HG02610 (cell line): ENCODE measurements around the gene TTC17.
"Not testable (repeated sequence)": the region's sequence is repeated elsewhere in the genome, so short reads cannot be mapped to it uniquely, and the experiment has no call there.

Experiments
- ATAC-seq: cut with Tn5 transposase; IDR thresholded peaks from one replicate; pipeline ENCODE4 v1.9.1; 2021; ENCODE audit warnings: mild to moderate bottlenecking, moderate library complexity; ENCODE audit not compliant: unreplicated experiment

The TTC17 gene

DNA sequence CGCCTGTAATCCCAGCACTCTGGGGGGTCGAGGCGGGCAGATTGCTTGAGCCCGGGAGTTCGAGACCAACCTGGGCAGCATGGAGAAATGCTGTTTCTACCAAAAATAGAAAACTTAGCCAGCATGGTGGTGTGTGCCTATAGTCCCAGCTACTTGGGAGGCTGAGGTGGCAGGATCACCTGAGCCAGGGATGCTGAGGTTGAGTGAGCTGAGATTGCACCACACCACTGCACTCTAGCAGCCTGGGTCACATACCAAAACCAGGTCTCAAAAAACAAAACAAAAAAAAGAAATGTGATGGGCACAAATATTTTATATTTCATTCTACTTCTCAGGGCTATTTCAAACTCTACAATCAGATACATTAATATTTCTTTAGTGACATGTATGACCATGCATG lies 25.7 kb downstream of the TTC17 start:
- no peak for ATAC-seq

GRCh38 chr11:43392713-43393112 lies 34.0 kb downstream of the TTC17 start:
- ATAC-seq = no peak

DNA sequence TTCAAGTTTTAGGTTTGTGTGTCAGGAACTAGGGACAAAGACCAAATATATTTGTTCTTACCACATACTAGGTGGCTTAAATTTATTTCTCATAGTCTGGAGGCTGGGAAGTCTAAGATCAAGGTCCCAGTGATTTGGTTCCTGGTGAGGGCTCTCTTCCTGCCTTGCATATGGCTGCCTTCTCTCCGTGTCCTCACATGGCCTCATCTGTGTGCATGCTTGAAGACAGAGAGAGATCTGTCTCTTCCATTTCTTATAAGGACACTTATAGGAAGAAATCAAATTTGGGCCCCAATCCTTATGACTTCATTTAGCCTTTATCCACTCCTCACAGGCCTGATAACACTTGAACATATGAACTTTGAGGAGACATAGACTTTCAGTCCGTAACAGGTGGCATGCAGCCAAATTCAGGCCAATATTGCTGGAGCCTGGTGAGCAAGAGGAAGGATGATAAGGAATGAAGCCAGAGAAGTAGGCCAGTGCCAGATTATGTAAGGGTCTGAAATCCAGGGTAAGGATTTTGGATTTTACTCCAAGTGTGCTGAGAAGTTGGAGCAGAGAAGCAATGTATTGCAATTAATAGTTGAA lies 35.1 kb downstream of the TTC17 start:
- no peak for ATAC-seq

GRCh38 chr11:43396617-43397016 lies 37.9 kb downstream of the TTC17 start:
- no peak for ATAC-seq

DNA sequence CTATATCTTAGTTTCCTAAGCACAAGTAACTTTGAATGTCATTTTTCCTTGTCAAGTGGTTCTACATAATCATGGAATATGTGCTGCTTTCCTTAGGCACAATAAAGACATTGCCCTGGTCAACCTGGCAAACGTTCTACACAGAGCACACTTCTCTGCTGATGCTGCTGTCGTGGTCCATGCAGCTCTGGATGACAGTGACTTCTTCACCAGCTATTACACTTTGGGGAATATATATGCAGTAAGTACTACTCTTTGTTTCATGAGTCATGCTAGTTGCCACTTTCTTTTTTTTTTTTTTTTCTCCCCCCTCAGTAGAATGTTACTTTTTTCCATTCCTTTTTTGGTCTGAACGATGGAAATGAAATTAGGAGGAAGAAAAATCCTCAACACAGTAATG lies 38.5 kb downstream of the TTC17 start:
- ATAC-seq = no peak

GRCh38 chr11:43399983-43400630 lies 41.4 kb downstream of the TTC17 start:
- no peak for ATAC-seq

DNA sequence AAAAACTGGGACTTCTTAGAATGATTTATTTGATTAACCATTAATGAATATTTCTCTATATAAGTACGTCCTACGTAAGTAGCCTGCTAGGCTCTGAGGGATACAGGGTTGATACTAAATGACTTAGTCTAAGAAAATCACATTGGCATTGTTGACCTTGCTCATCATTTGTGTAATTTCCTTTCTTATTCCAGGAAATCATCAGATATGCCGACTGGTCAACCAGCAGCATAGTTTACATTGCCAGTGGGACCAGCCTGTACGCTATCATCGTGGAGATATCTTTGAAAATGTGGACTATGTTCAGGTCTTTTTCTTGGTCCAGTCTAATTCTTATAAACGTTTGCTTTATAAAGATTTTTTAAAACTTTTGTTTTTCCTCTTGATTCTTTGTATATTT lies 42.5 kb downstream of the TTC17 start:
- ATAC-seq = no peak

GRCh38 chr11:43401811-43402210 lies 43.1 kb downstream of the TTC17 start:
- ATAC-seq = not testable (repeated sequence)

DNA sequence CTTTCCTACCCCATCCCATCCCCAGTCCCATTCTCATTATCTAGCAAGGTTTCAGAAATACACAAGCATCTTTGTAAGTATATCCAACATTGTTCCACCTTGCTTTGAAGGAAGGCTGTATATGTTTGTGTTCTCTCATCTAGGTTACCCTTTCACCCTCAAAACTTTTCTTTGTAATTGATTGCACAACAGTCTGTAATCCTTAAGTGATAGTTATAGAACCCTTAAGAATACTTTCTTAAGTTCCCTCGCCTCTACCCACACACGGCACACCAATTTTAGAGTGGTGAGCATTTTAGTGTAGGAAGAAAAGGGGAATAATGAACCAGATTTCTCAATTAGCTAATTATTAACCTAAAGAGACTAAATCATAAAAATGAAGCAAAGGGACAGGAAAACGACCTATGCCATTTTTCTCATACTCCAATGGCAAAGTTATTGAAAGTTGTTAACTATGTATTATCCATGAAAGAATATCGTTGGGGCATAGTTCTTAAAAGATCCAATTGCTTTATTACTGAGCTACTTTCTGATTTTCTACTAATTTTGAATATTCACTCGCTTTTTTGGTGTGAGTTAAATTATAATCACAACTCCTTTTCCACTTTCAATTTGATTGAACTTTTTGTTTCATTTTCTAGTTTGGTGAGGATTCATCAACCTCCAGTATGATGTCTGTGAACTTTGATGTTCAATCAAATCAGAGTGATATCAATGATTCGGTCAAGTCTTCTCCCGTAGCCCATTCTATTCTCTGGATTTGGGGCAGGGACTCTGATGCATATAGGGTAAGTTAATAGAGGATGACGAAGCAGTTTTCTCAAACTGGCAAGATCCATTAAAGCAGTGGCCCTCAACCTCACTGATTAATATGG lies 44.9 kb downstream of the TTC17 start:
- no peak for ATAC-seq

GRCh38 chr11:43404406-43404805 lies 45.7 kb downstream of the TTC17 start:
- no peak for ATAC-seq

GRCh38 chr11:43404836-43405479 lies 46.2 kb downstream of the TTC17 start:
- ATAC-seq = no peak

- no peak for ATAC-seq
Measured at GRCh38 chr11:43408277-43408676, 49.6 kb downstream of the TTC17 start.

GRCh38 chr11:43410394-43410793 lies 51.7 kb downstream of the TTC17 start:
- no peak for ATAC-seq

DNA sequence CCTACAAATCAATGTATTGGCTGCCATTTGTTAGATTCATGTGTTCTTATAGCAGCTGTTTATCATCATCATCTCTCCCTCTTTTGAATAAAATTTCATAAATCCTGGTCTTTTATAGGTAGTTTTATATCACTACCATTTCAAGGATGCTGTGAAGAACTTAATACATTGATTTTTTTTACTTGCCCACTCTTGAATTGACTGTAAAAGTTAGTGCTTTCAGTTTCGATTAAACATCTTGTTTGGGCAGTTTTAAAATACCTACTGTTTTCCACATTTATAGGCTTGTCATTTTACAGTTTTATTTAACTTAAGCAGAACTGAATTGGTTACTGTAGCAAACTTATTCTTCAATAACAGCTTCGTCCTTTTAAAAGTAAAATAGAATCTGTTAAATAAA lies 59.5 kb downstream of the TTC17 start:
- no peak for ATAC-seq

DNA sequence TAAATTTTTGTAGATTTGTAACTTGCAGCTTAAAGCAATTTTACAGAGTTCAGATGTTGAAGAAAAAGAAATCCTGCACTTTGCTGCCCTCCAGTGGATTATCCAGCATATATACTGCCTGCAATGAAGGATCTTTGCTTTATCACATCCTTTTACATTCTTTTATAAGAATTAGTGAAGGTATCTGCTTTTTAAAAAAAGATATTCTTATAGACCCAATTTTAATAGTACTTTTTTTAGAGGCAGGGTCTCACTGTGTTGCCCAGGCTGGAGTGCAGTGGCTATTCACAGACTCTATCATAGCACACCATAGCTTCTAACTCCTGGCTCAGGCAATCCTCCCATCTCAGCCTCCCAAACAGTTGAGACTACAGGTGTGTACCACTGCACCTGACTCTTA lies 60.7 kb downstream of the TTC17 start:
- peak; percentile 44 for ATAC-seq

DNA sequence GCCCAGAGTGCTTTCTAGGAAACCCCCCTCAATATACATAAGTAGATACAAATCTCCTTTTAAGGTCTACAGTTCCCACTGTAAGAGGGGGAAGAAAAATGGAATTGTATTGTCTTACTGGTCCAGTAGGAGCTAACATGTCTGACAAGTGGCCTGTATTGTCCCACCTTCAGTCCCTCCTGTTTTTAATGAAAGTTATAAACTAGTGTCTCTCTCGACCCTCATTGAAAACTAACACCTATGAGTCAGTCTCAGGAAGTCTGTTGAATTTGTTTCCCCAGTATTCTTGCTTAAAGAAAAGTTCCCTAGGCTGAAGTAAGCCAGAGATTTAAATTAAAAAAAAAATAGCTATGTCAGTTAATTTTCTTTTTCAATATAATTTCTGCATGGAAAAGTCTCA lies 69.3 kb downstream of the TTC17 start:
- ATAC-seq = no peak

DNA sequence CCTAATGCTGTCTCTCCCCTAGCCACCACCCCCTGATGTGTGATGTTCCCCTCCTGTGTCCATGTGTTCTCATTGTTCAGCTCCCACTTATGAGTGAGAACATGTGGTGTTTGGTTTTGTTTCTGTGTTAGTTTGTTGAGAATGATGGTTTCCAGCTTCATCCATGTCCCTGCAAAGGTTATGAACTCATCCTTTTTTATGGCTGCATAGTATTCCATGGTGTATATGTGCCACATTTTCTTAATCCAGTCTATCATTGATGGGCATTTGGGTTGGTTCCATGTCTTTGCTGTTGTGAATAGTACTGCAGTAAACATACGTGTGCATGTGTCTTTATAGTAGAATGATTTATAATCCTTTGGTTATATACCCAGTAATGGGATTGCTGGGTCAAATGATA lies 72.2 kb downstream of the TTC17 start:
- not testable (repeated sequence) for ATAC-seq

DNA sequence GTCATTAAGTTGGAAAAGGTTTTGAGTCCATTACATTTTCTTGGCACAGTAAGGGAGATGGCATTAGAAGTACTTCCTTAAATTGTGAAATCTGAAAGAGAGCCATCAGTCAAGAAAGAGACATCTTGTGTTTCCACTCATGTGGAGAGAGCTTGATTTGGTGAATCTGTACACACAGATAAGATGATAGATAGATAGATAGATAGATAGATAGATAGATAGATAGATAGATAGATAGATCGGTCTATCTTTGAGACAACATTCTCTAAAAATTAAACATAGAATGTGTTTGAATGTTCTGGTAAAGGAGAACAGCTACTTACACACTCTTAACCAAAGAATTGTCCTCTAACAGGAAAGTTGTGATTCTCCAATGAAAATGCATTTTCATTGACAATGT lies 76.2 kb downstream of the TTC17 start:
- ATAC-seq = no peak

DNA sequence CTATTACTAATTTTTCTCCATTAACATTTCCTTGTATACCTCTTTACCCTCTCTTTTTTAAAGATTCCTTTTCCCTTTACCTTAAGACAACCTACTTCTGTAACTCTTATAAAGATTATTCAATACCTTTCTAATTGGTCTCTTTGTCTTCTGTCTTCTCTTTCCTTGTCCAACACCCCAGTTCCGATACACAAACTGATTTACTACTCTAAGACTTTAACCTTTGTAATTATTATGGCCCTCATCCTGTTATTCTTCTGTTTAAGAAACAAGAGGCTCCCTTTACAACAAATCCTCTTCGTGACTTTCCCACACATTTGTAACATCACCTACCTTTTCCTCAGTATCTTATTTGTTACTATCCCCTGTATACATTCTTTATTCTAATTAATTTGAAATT lies 81.8 kb downstream of the TTC17 start:
- no peak for ATAC-seq

GRCh38 chr11:43443811-43444210 lies 85.1 kb downstream of the TTC17 start:
- ATAC-seq = no peak

GRCh38 chr11:43447151-43447550 lies 88.4 kb downstream of the TTC17 start:
- ATAC-seq = no peak

- no peak for ATAC-seq
Measured at GRCh38 chr11:43458486-43458885, 99.8 kb downstream of the TTC17 start.
